H9 (cell line): ENCODE results near the gene PDCD4. TPM values are rescaled to one million over a fixed set of nuclear protein-coding genes. Genes with fewer than 3 reads are reported as not detected.

Experiments
- DNase-seq: peaks from one replicate; pipeline ENCODE4 v3.0.0-alpha.2; 2017
- H2AFZ ChIP-seq: one replicate; pipeline ENCODE4 v1.6.1; 2013; ENCODE audit warnings: mild to moderate bottlenecking, low read length, control low read depth, moderate library complexity
- H2AK5ac ChIP-seq: 2 replicates; pipeline ENCODE4 v1.6.1; 2013; ENCODE audit warnings: low read length, control low read depth, mixed read lengths; ENCODE audit not compliant: insufficient read length
- H2BK120ac ChIP-seq: one replicate; pipeline ENCODE4 v1.6.1; 2013; ENCODE audit warnings: low read depth, mild to moderate bottlenecking, low read length, control low read depth, inconsistent platforms; ENCODE audit not compliant: poor library complexity, severe bottlenecking
- H2BK12ac ChIP-seq: 2 replicates; pipeline ENCODE4 v1.6.1; 2013; ENCODE audit warnings: low read length, control low read depth, mixed read lengths, low read depth; ENCODE audit not compliant: insufficient read length
- H2BK15ac ChIP-seq: 2 replicates; pipeline ENCODE4 v1.6.1; 2013; ENCODE audit warnings: low read depth, low read length, control low read depth
- H2BK20ac ChIP-seq: one replicate; pipeline ENCODE4 v1.6.1; 2013; ENCODE audit warnings: low read depth, mild to moderate bottlenecking, low read length, control low read depth, inconsistent platforms; ENCODE audit not compliant: poor library complexity, severe bottlenecking
- H2BK5ac ChIP-seq: 2 replicates; pipeline ENCODE4 v1.6.1; 2013; ENCODE audit warnings: low read length, control low read depth, mixed read lengths; ENCODE audit not compliant: insufficient read length
- H3K14ac ChIP-seq: 2 replicates; pipeline ENCODE4 v1.6.1; 2013; ENCODE audit warnings: low read length, control low read depth; ENCODE audit not compliant: insufficient read depth
- H3K18ac ChIP-seq: 2 replicates; pipeline ENCODE4 v1.6.1; 2013; ENCODE audit warnings: low read depth, mild to moderate bottlenecking, mixed read lengths, low read length, control low read depth; ENCODE audit not compliant: insufficient read length
- H3K23ac ChIP-seq: 2 replicates; pipeline ENCODE4 v1.6.1; 2013; ENCODE audit warnings: low read length, control low read depth, mixed read lengths, low read depth; ENCODE audit not compliant: insufficient read length
- H3K23me2 ChIP-seq: 2 replicates; pipeline ENCODE4 v1.6.1; 2013; ENCODE audit warnings: low read depth, mild to moderate bottlenecking, mixed read lengths, low read length, control low read depth; ENCODE audit not compliant: insufficient read length, poor library complexity, severe bottlenecking
- H3K27ac ChIP-seq: 2 replicates; pipeline ENCODE4 v1.5.1; 2013; ENCODE audit warnings: low read length, control low read depth, mixed read lengths, low read depth; ENCODE audit not compliant: insufficient read length
- H3K27me3 ChIP-seq: 2 replicates; pipeline ENCODE4 v1.6.1; 2013; ENCODE audit warnings: low read length, control low read depth, inconsistent platforms; ENCODE audit not compliant: insufficient read depth
- H3K4ac ChIP-seq: 2 replicates; pipeline ENCODE4 v1.6.1; 2013; ENCODE audit warnings: low read depth, mild to moderate bottlenecking, control low read depth, inconsistent platforms, low read length, moderate library complexity
- H3K4me1 ChIP-seq: 2 replicates; pipeline ENCODE4 v1.6.1; 2013; ENCODE audit warnings: low read length, control low read depth, inconsistent platforms; ENCODE audit not compliant: insufficient read depth
- H3K4me2 ChIP-seq: 2 replicates; pipeline ENCODE4 v1.6.1; 2013; ENCODE audit warnings: low read length, control low read depth, mixed read lengths; ENCODE audit not compliant: insufficient read length, insufficient read depth
- H3K56ac ChIP-seq: 2 replicates; pipeline ENCODE4 v1.6.1; 2013; ENCODE audit warnings: low read depth, mild to moderate bottlenecking, mixed read lengths, low read length, control low read depth; ENCODE audit not compliant: insufficient read length
- H3K79me1 ChIP-seq: 2 replicates; pipeline ENCODE4 v1.6.1; 2013; ENCODE audit warnings: low read depth, mild to moderate bottlenecking, moderate library complexity, low read length, control low read depth, inconsistent platforms; ENCODE audit not compliant: insufficient read depth, poor library complexity, severe bottlenecking
- H3K79me2 ChIP-seq: 2 replicates; pipeline ENCODE4 v1.6.1; 2013; ENCODE audit warnings: low read length, control low read depth, inconsistent platforms; ENCODE audit not compliant: insufficient read depth
- H3K9ac ChIP-seq: 2 replicates; pipeline ENCODE4 v1.6.1; 2013; ENCODE audit warnings: low read length, control low read depth, mixed read lengths; ENCODE audit not compliant: insufficient read length; ENCODE audit errors: extremely low read depth
- H3K9me3 ChIP-seq: one replicate; pipeline ENCODE4 v1.6.1; 2013; ENCODE audit warnings: low read depth, low read length, inconsistent platforms; ENCODE audit not compliant: control insufficient read depth
- H3T11ph ChIP-seq: one replicate; pipeline ENCODE4 v1.6.1; 2013; ENCODE audit warnings: mild to moderate bottlenecking, low read length, control low read depth, inconsistent platforms
- H4K20me1 ChIP-seq: one replicate; pipeline ENCODE4 v1.6.1; 2013; ENCODE audit not compliant: control insufficient read depth, insufficient read length, insufficient read depth
- H4K5ac ChIP-seq: 2 replicates; pipeline ENCODE4 v1.6.1; 2013; ENCODE audit warnings: low read depth, mild to moderate bottlenecking, mixed read lengths, low read length, control low read depth; ENCODE audit not compliant: insufficient read length
- H4K8ac ChIP-seq: replicated peaks from 2 replicates; pipeline ENCODE4 v1.6.1; 2013; ENCODE audit warnings: low read length, control low read depth, mixed read lengths, low read depth; ENCODE audit not compliant: insufficient read length
- H4K91ac ChIP-seq: 2 replicates; pipeline ENCODE4 v1.6.1; 2013; ENCODE audit warnings: low read depth, mild to moderate bottlenecking, moderate library complexity, mixed read lengths, low read length, control low read depth; ENCODE audit not compliant: insufficient read length
- H3K27ac Mint-ChIP-seq, 3 experiments: 2 replicates in 2 of 3; 3 replicates in 1 of 3; pipeline ENCODE4 v1.8.0; 2020 to 2021; ENCODE audit warnings: mixed read lengths in 3 of 3, mild to moderate bottlenecking in 1 of 3, moderate library complexity in 1 of 3
- H3K27me3 Mint-ChIP-seq: 2 replicates; pipeline ENCODE4 v1.8.0; 2021; ENCODE audit warnings: low read depth, mild to moderate bottlenecking, moderate library complexity, mixed read lengths
- H3K36me3 Mint-ChIP-seq, 3 experiments: 2 replicates in 2 of 3; 3 replicates in 1 of 3; pipeline ENCODE4 v1.8.0; 2020 to 2021; ENCODE audit warnings: low read depth in 3 of 3, mixed read lengths in 3 of 3; ENCODE audit not compliant: insufficient read depth in 1 of 3
- H3K4me1 Mint-ChIP-seq, 2 experiments: 2 replicates each; pipeline ENCODE4 v1.8.0; 2020; ENCODE audit warnings: mixed read lengths in 2 of 2
- H3K4me3 Mint-ChIP-seq, 2 experiments: 2 replicates in 1 of 2; 3 replicates in 1 of 2; pipeline ENCODE4 v1.8.0; 2020 to 2021; ENCODE audit warnings: mild to moderate bottlenecking in 2 of 2, mixed read lengths in 2 of 2, moderate library complexity in 1 of 2
- H3K9me3 Mint-ChIP-seq, 2 experiments: 2 replicates in 1 of 2; 3 replicates in 1 of 2; pipeline ENCODE4 v1.8.0; 2020; ENCODE audit warnings: mild to moderate bottlenecking in 2 of 2, mixed read lengths in 2 of 2, moderate library complexity in 1 of 2
- CTCF ChIP-seq: fragments of 200-600 bp; sonication (generic); conservative IDR thresholded peaks from 3 replicates; pipeline ENCODE4 v1.8.0; 2021; ENCODE audit warnings: antibody characterized with exemption, mild to moderate bottlenecking
- WGBS: extraction: QIAGEN DNeasy Blood & Tissue Kit; methylation state at CpG from one replicate; pipeline ENCODE4 v1.1.7; 2013; ENCODE audit warnings: missing lambda C conversion rate, low lambda C conversion rate, mixed read lengths; ENCODE audit not compliant: insufficient read length; ENCODE audit errors: extremely low coverage; 5-methylcytosine and 5-hydroxymethylcytosine counted together
- total RNA-seq: library from RNA; stranded (reverse); gene quantifications from 2 replicates; pipeline ENCODE4 v1.2.1, GENCODE V29; 2021

The PDCD4 gene
- total RNA-seq, 1 experiment from 2014 or later: 29.3 TPM

GRCh38 chr10:110862961-110863360 lies 8.8 kb upstream of the PDCD4 start:
- no peaks in the 10 kb centered on the region for H3K79me1 ChIP-seq
- no CpG with 5 or more reads among the region's 6 CpGs for WGBS
- H2AFZ ChIP-seq: no peak overlapping the region
- peaks cover 7 to 24% of the 10 kb centered on the region in 2 experiments for H3K4me1 Mint-ChIP-seq
- H3K79me2 ChIP-seq: no peaks in the 10 kb centered on the region
- H3K56ac ChIP-seq: no peak overlapping the region
- H3K4me2 ChIP-seq: no peak overlapping the region
- H2BK120ac ChIP-seq: no peak overlapping the region
- H3K27me3 Mint-ChIP-seq: no peaks in the 10 kb centered on the region
- H3K23me2 ChIP-seq: no peaks in the 10 kb centered on the region
- H3K27me3 ChIP-seq: no peaks in the 10 kb centered on the region
- no peak overlapping the region for H3K27ac Mint-ChIP-seq
- no peaks in the 10 kb centered on the region for H3K9me3 ChIP-seq
- no peak overlapping the region for H3K9ac ChIP-seq
- no peak overlapping the region for H4K91ac ChIP-seq
- no peaks in the 10 kb centered on the region for H3K36me3 Mint-ChIP-seq
- no peaks in the 10 kb centered on the region for H3K9me3 Mint-ChIP-seq
- H3K4me3 Mint-ChIP-seq: no peak overlapping the region
- no peak overlapping the region for H2BK20ac ChIP-seq
- H4K5ac ChIP-seq: no peak overlapping the region
- TF ChIP-seq CTCF: no peak
- no peak overlapping the region for H3K14ac ChIP-seq
- H4K8ac ChIP-seq: no peak overlapping the region
- H3K23ac ChIP-seq: no peak overlapping the region
- H3K27ac ChIP-seq: no peak overlapping the region
- no peaks in the 10 kb centered on the region for H4K20me1 ChIP-seq
- no peaks in the 10 kb centered on the region for H3K4me1 ChIP-seq
- DNase-seq: no peak
- H3K4ac ChIP-seq: no peak overlapping the region
- no peak overlapping the region for H2AK5ac ChIP-seq
- no peak overlapping the region for H3T11ph ChIP-seq
- H2BK5ac ChIP-seq: no peak overlapping the region
- no peak overlapping the region for H2BK12ac ChIP-seq
- no peak overlapping the region for H2BK15ac ChIP-seq
- H3K18ac ChIP-seq: no peak overlapping the region
